SU-DHL-6 (cell line): ENCODE data around the gene LLCFC1.

Experiments used
- H2AFZ ChIP-seq: fragments of 200-600 bp; sonication (generic); 2 replicates; pipeline ENCODE4 v1.6.1; 2014; ENCODE audit warnings: low read depth, mild to moderate bottlenecking, moderate library complexity, mixed read lengths, antibody characterized with exemption, low read length; ENCODE audit not compliant: severe bottlenecking
- H3F3A ChIP-seq: fragments of 200-600 bp; shearing (Covaris generic); 2 replicates; pipeline ENCODE4 v1.6.0; 2016; ENCODE audit warnings: antibody characterized with exemption, mild to moderate bottlenecking; ENCODE audit not compliant: insufficient read depth
- H3K27ac ChIP-seq: fragments of 200-600 bp; sonication (generic); 2 replicates; pipeline ENCODE4 v1.5.1; 2016; ENCODE audit warnings: low read depth, mild to moderate bottlenecking, low read length, moderate library complexity, mixed read lengths
- H3K27me3 ChIP-seq: fragments of 200-600 bp; sonication (generic), shearing (Covaris generic); 2 replicates; pipeline ENCODE4 v1.6.0; 2014; ENCODE audit warnings: mild to moderate bottlenecking, low read length
- H3K36me3 ChIP-seq: fragments of 200-600 bp; sonication (generic); 2 replicates; pipeline ENCODE4 v1.6.1; 2014; ENCODE audit warnings: mild to moderate bottlenecking, low read length, mixed read lengths
- H3K4me2 ChIP-seq: fragments of 300-600, 200-600 bp; shearing (Covaris generic), sonication (generic); 2 replicates; pipeline ENCODE4 v1.6.0; 2014; ENCODE audit warnings: low read length, low read depth, mild to moderate bottlenecking; ENCODE audit not compliant: poor library complexity, severe bottlenecking
- H3K4me3 ChIP-seq: fragments of 200-600 bp; sonication (generic); 2 replicates; pipeline ENCODE4 v1.5.1; 2014; ENCODE audit warnings: antibody characterized with exemption, low read length, mild to moderate bottlenecking, mixed read lengths; ENCODE audit not compliant: insufficient read depth, poor library complexity, severe bottlenecking
- H3K79me2 ChIP-seq: fragments of 200-600 bp; sonication (generic); 2 replicates; pipeline ENCODE4 v1.6.1; 2014; ENCODE audit warnings: mild to moderate bottlenecking, low read length, moderate library complexity; ENCODE audit not compliant: insufficient read depth
- H3K9ac ChIP-seq: fragments of 200-600 bp; sonication (generic); 2 replicates; pipeline ENCODE4 v1.7.0; 2014; ENCODE audit warnings: mild to moderate bottlenecking, low read length
- H3K9me2 ChIP-seq: fragments of 200-600 bp; sonication (generic); replicated peaks from 2 replicates; pipeline ENCODE4 v1.6.1; 2014; ENCODE audit warnings: low read length; ENCODE audit not compliant: insufficient read depth
- H3K9me3 ChIP-seq: fragments of 200-600 bp; sonication (generic); 2 replicates; pipeline ENCODE4 v1.6.1; 2014; ENCODE audit warnings: low read length, mixed read lengths; ENCODE audit not compliant: insufficient read depth
- H4K20me1 ChIP-seq: fragments of 200-600 bp; sonication (generic); 2 replicates; pipeline ENCODE4 v1.6.1; 2014; ENCODE audit warnings: low read depth, mild to moderate bottlenecking, antibody characterized with exemption, low read length, moderate library complexity, mixed read lengths
- CTCF ChIP-seq: fragments of 200-600 bp; sonication (generic); IDR thresholded peaks from one replicate; pipeline ENCODE4 v1.5.1; 2017; ENCODE audit warnings: antibody characterized with exemption, mild to moderate bottlenecking, low read length, moderate library complexity; ENCODE audit not compliant: insufficient read depth, poor library complexity, severe bottlenecking
- EZH2phosphoT487 ChIP-seq: fragments of 200-600 bp; sonication (generic), shearing (Covaris generic); conservative IDR thresholded peaks from 2 replicates; pipeline ENCODE4 v1.6.1; 2018; ENCODE audit warnings: mild to moderate bottlenecking, antibody characterized with exemption, low read length, moderate library complexity, mixed read lengths

LLCFC1 gene

DNA sequence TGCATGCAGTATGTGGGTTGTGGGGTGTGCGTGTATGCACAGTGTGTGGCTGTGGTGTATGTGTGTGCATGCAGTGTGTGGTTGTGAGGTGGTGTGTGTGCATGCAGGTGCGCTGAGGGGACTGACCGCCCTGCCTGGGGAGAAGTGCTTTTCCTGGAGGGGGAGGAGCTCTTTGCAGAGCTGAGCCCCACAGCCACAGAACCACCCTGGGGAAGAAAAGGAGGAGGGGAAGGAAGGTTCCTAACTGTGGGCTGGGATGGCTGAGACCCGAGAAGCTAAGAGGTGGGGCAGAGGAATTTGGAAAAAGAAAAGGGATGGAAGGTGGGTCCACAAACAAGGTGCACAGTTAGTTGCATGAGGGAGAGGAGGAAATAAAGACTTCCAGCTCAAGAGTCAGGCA is 5.7 kb upstream of the LLCFC1 start, which contains the start of gene TRPV5:
TRPV5 (minus strand) TSS at position 123 of the 400 bp plus-strand sequence. CDS start 287 bp downstream, outside the sequence.
- H3K9me3 ChIP-seq = no peaks in the 10 kb centered on the region
- H3K36me3 ChIP-seq = no peaks in the 10 kb centered on the region
- no peak within 1 kb of the TSS for H3K4me3 ChIP-seq
- no peaks in the 10 kb centered on the region for H3K9me2 ChIP-seq
- no peak within 1 kb of the TSS for H3K4me2 ChIP-seq
- no peaks in the 10 kb centered on the region for H3F3A ChIP-seq
- no peak within 1 kb of the TSS for H3K27ac ChIP-seq
- no peaks in the 10 kb centered on the region for H3K27me3 ChIP-seq
- no peaks in the 10 kb centered on the region for H3K79me2 ChIP-seq
- H4K20me1 ChIP-seq = no peaks in the 10 kb centered on the region
- TF ChIP-seq CTCF (no peak), EZH2phosphoT487 (no peak)
- H2AFZ ChIP-seq = no peak within 1 kb of the TSS
- H3K9ac ChIP-seq = no peak within 1 kb of the TSS

GRCh38 chr7:142934056-142934455 is 5.2 kb upstream of the LLCFC1 start:
- no peak overlapping the region for H3K4me3 ChIP-seq
- H3K9ac ChIP-seq = no peak overlapping the region
- H3K4me2 ChIP-seq = no peak overlapping the region
- no peaks in the 10 kb centered on the region for H3K9me3 ChIP-seq
- TF ChIP-seq CTCF (no peak), EZH2phosphoT487 (no peak)
- no peaks in the 10 kb centered on the region for H4K20me1 ChIP-seq
- H3K9me2 ChIP-seq = no peaks in the 10 kb centered on the region
- no peak overlapping the region for H3K27ac ChIP-seq
- no peak overlapping the region for H2AFZ ChIP-seq
- no peaks in the 10 kb centered on the region for H3K79me2 ChIP-seq
- H3K36me3 ChIP-seq = no peaks in the 10 kb centered on the region
- no peaks in the 10 kb centered on the region for H3K27me3 ChIP-seq
- no peaks in the 10 kb centered on the region for H3F3A ChIP-seq

- no peaks in the 10 kb centered on the region for H3K9me3 ChIP-seq
- TF ChIP-seq EZH2phosphoT487 (no peak), CTCF (no peak)
Measured at GRCh38 chr7:142935941-142936565, 3.2 kb upstream of the LLCFC1 start.

More at GRCh38 chr7:142935941-142936565, 3.2 kb upstream of the LLCFC1 start:
- H4K20me1 ChIP-seq = no peaks in the 10 kb centered on the region
- no peak overlapping the region for H3K4me3 ChIP-seq
- no peaks in the 10 kb centered on the region for H3K79me2 ChIP-seq
- no peak overlapping the region for H3K4me2 ChIP-seq
- no peaks in the 10 kb centered on the region for H3K36me3 ChIP-seq
- H3K9ac ChIP-seq = no peak overlapping the region
- no peaks in the 10 kb centered on the region for H3K9me2 ChIP-seq
- H2AFZ ChIP-seq = no peak overlapping the region
- H3K27ac ChIP-seq = no peak overlapping the region
- no peaks in the 10 kb centered on the region for H3K27me3 ChIP-seq
- no peaks in the 10 kb centered on the region for H3F3A ChIP-seq
